SK-N-SH (cell line): Measurements from ENCODE around the gene SLC26A11. TPM values are rescaled to one million over a fixed set of nuclear protein-coding genes. Genes with fewer than 3 reads are reported as not detected.

Experiments used
- CTCF ChIA-PET: fragments of 300-600, 350-600 bp; formaldehyde crosslinking; extraction: SDS; loops from one replicate; lab custom pipeline; 2021; lab: Yijun Ruan, JAX
- POLR2A ChIA-PET: fragments of 350-600 bp; sonication (Branson Sonifier 250); formaldehyde crosslinking; extraction: SDS; loops from one replicate; lab custom pipeline; 2020; ENCODE audit warnings: antibody characterized with exemption, inconsistent platforms; lab: Yijun Ruan, JAX
- DNase-seq: peaks from one replicate; pipeline ENCODE4 v3.0.0; 2012
- H2AFZ ChIP-seq: fragments of 200-600 bp; sonication (generic); 2 replicates; pipeline ENCODE4 v1.8.1; 2016; ENCODE audit warnings: antibody characterized with exemption, mild to moderate bottlenecking, low read depth
- H3F3A ChIP-seq: fragments of 200-600 bp; sonication (generic); replicated peaks from 2 replicates; pipeline ENCODE3; 2016; ENCODE audit warnings: antibody characterized with exemption, mild to moderate bottlenecking; ENCODE audit not compliant: insufficient read depth
- H3K27ac ChIP-seq, 2 experiments: fragments of 200-500 bp in 1 of 2; fragments of 200-600 bp in 1 of 2; sonication (Bioruptor generic) in 1 of 2; sonication (generic), shearing (Covaris generic) in 1 of 2; 2 replicates each; pipeline versions ENCODE4 v1.5.1 to v1.6.1; 2014 to 2016; ENCODE audit warnings: low read depth in 2 of 2, inconsistent platforms in 1 of 2, low read length in 1 of 2, mild to moderate bottlenecking in 1 of 2, mixed read lengths in 1 of 2
- H3K27me3 ChIP-seq: fragments of 200-600 bp; sonication (generic), shearing (Covaris generic); 2 replicates; pipeline ENCODE4 v1.6.1; 2016; ENCODE audit warnings: mixed run types; ENCODE audit not compliant: insufficient read depth
- H3K36me3 ChIP-seq, 2 experiments: fragments of 200-500 bp in 1 of 2; fragments of 200-600 bp in 1 of 2; sonication (Bioruptor generic) in 1 of 2; sonication (generic) in 1 of 2; replicated peaks in 1 of 2; 2 replicates each; pipeline versions ENCODE3 to v1.5.1; 2014 to 2016; ENCODE audit warnings: low read length in 1 of 2, mild to moderate bottlenecking in 1 of 2; ENCODE audit not compliant: insufficient read depth in 2 of 2, control insufficient read depth in 1 of 2
- H3K4me1 ChIP-seq, 2 experiments: fragments of 200-500 bp in 1 of 2; fragments of 200-600 bp in 1 of 2; sonication (Bioruptor generic) in 1 of 2; sonication (generic), shearing (Covaris generic) in 1 of 2; 2 replicates each; pipeline versions ENCODE4 v1.5.1 to v1.6.1; 2014 to 2016; ENCODE audit warnings: low read depth in 1 of 2, low read length in 1 of 2, mixed run types in 1 of 2; ENCODE audit not compliant: insufficient read depth in 2 of 2, control insufficient read depth in 1 of 2
- H3K4me2 ChIP-seq: fragments of 200-600 bp; sonication (generic), shearing (Covaris generic); 2 replicates; pipeline ENCODE4 v1.6.1; 2017; ENCODE audit warnings: mixed run types
- H3K4me3 ChIP-seq, 2 experiments: fragments of 200-500 bp in 1 of 2; fragments of 200-600 bp in 1 of 2; sonication (Bioruptor generic) in 1 of 2; sonication (generic), shearing (Covaris generic) in 1 of 2; 2 replicates each; pipeline versions ENCODE4 v1.5.1 to v1.8.1; 2014 to 2016; ENCODE audit warnings: low read depth in 2 of 2, inconsistent platforms in 1 of 2, low read length in 1 of 2, mild to moderate bottlenecking in 1 of 2, mixed read lengths in 1 of 2, moderate library complexity in 1 of 2
- H3K79me2 ChIP-seq: fragments of 200-600 bp; sonication (generic); 2 replicates; pipeline ENCODE4 v1.8.1; 2017; ENCODE audit warnings: mild to moderate bottlenecking; ENCODE audit not compliant: insufficient read depth
- H3K9ac ChIP-seq: fragments of 200-600 bp; sonication (generic); 2 replicates; pipeline ENCODE4 v1.6.1; 2017; ENCODE audit warnings: mixed run types
- H3K9me2 ChIP-seq: fragments of 200-600 bp; sonication (generic); 2 replicates; pipeline ENCODE4 v1.6.1; 2017; ENCODE audit warnings: mixed run types
- H3K9me3 ChIP-seq: fragments of 200-600 bp; sonication (generic); 2 replicates; pipeline ENCODE4 v1.6.1; 2017; ENCODE audit warnings: mixed run types, mild to moderate bottlenecking, moderate library complexity
- H4K20me1 ChIP-seq: fragments of 200-600 bp; sonication (generic); 2 replicates; pipeline ENCODE4 v1.6.1; 2017; ENCODE audit warnings: mild to moderate bottlenecking, mixed run types; ENCODE audit not compliant: insufficient read depth
- EP300 ChIP-seq, 2 experiments: IDR thresholded peaks; 2 replicates each; pipeline versions ENCODE4 v1.4.0 to v1.6.1; 2012; ENCODE audit warnings: borderline replicate concordance in 1 of 2, low read depth in 1 of 2, low read length in 1 of 2
- EZH2phosphoT487 ChIP-seq: fragments of 200-600 bp; sonication (generic); IDR thresholded peaks from 2 replicates; pipeline ENCODE4 v1.6.1; 2017; ENCODE audit warnings: low read depth, mixed run types, mild to moderate bottlenecking, antibody characterized with exemption, moderate library complexity, borderline replicate concordance
- FOSL2 ChIP-seq: IDR thresholded peaks from 2 replicates; pipeline ENCODE4 v1.4.0; 2012; ENCODE audit warnings: low read depth, mild to moderate bottlenecking, moderate library complexity, borderline replicate concordance
- FOXM1 ChIP-seq: IDR thresholded peaks from 2 replicates; pipeline ENCODE4 v1.4.0; 2012; ENCODE audit warnings: low read depth, mild to moderate bottlenecking
- MEF2A ChIP-seq: IDR thresholded peaks from 2 replicates; pipeline ENCODE4 v1.4.0; 2012; ENCODE audit warnings: low read depth, borderline replicate concordance
- MXI1 ChIP-seq: IDR thresholded peaks from 2 replicates; pipeline ENCODE4 v1.6.1; 2012; ENCODE audit warnings: mild to moderate bottlenecking, low read depth, low read length, improper control_type of control experiment
- RAD21 ChIP-seq: IDR thresholded peaks from 2 replicates; pipeline ENCODE4 v1.6.1; 2012; ENCODE audit warnings: mild to moderate bottlenecking, low read length
- RCOR1 ChIP-seq: fragments of 150-350 bp; IDR thresholded peaks from 2 replicates; pipeline ENCODE4 v1.6.1; 2017; ENCODE audit warnings: antibody characterized with exemption, low read length
- RXRA ChIP-seq: IDR thresholded peaks from 2 replicates; pipeline ENCODE4 v1.4.0; 2012; ENCODE audit warnings: low read depth, mild to moderate bottlenecking, borderline replicate concordance
- SIN3A ChIP-seq: IDR thresholded peaks from 2 replicates; pipeline ENCODE4 v1.6.1; 2012; ENCODE audit warnings: low read depth, mild to moderate bottlenecking, low read length, moderate library complexity, borderline replicate concordance
- TAF1 ChIP-seq: IDR thresholded peaks from 2 replicates; pipeline ENCODE4 v1.6.1; 2012; ENCODE audit warnings: low read depth, mild to moderate bottlenecking, low read length, moderate library complexity, borderline replicate concordance
- TEAD4 ChIP-seq: IDR thresholded peaks from 2 replicates; pipeline ENCODE4 v1.4.0; 2012; ENCODE audit warnings: mild to moderate bottlenecking, borderline replicate concordance; ENCODE audit not compliant: insufficient read depth
- WGBS: methylation state at CpG from one replicate; pipeline ENCODE4 v1.1.6; 2017; ENCODE audit warnings: low lambda C conversion rate; 5-methylcytosine and 5-hydroxymethylcytosine counted together
- polyA plus RNA-seq, 3 experiments: library from polyadenylated mRNA; depleted of rRNA; stranded (reverse); fragments of >200 nt; gene quantifications; 2 replicates each; pipeline ENCODE4 v1.2.3, GENCODE V29; 2012
- TF ChIP-seq, protein P1 (sequence below): IDR thresholded peaks from 2 replicates; pipeline ENCODE4 v1.4.0; 2012; ENCODE audit warnings: low read depth, borderline replicate concordance

Gene SLC26A11
- polyA plus RNA-seq, 1 of the 3 experiments (the other 2 are of a cell fraction): 35.9 TPM

DNA sequence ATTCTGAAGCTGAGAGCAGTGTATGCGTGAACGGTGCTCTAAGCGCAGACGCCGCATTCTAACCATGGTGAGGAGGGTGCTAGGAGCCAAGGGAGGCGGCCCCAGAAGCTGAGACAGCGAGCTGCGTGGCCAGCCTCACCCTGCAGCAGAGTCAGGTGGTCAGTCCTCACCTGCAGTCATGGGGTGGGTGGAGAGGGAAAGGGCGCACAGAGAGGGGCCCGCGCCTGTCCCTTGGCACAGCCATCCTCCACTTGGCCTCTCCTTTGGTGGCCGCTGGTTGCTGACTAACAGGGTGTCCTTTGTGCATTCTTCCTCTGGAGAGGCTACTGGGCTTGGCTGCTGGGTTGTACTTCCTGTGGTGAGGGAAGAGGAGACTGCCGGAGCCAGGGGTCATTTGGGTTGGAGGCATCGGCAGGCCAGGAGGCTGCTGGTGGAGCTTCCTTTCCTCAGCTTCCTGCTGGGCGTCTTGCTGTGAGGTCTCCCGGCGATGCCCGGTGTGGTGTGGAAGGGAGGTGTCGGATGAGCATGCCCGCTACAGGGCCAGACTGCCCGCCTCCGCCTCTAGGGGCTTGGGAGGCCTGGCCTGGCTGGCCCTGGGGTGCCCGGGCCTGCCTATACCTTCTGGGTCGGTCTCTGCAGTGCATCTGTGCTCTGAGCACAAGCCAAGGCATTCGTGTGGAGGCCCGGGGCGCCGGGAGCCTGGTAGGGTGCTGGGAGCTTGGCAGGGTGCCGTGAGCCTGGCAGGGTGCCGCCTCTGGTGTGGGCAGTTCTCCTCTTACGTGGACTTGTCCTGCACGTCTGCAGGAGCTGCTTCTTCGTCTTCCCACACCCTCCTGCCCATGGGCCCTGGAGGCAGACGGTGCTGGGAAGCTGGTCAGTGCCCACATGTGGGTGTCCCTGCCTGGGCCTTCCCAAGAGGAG, 57.8 kb downstream of the SLC26A11 start:
- peaks cover 13% of the 10 kb centered on the region for H3F3A ChIP-seq
- H3K9me2 ChIP-seq: no peaks in the 10 kb centered on the region
- H3K27me3 ChIP-seq: no peaks in the 10 kb centered on the region
- H3K9ac ChIP-seq: no peak overlapping the region
- H4K20me1 ChIP-seq: peaks cover 17% of the 10 kb centered on the region; the same call in 1 of the 2 replicates
- CTCF ChIA-PET: interaction anchor here (1.1 to 1.5 kb wide), 3 partner anchors 17 to 195 kb away, joined by 3 to 6 read pairs (median 4); partner anchors contain the start of gene GAA
- H3K4me1 ChIP-seq: peaks cover 0 to 4% of the 10 kb centered on the region in 2 experiments; a peak in 1 of 4 replicates
- peaks cover 18% of the 10 kb centered on the region; the same call in 1 of the 2 replicates for H3K79me2 ChIP-seq
- no peak overlapping the region for H2AFZ ChIP-seq
- WGBS: 97% methylated on average over 21 of the region's 34 CpGs
- H3K4me3 ChIP-seq: no peak overlapping the region
- H3K9me3 ChIP-seq: no peaks in the 10 kb centered on the region
- H3K4me2 ChIP-seq: no peak overlapping the region
- TF ChIP-seq TEAD4 (no peak), EZH2phosphoT487 (no peak), SIN3A (no peak), FOSL2 (no peak), MXI1 (no peak), RCOR1 (no peak), TAF1 (no peak), RXRA (no peak), MEF2A (no peak), EP300 (IDR thresholded peaks at IDR 0.05; ENCODE audit: borderline replicate concordance in 1 of 2, low read depth in 1 of 2, low read length in 1 of 2) (no peak)
- TF ChIP-seq, protein P1, sequence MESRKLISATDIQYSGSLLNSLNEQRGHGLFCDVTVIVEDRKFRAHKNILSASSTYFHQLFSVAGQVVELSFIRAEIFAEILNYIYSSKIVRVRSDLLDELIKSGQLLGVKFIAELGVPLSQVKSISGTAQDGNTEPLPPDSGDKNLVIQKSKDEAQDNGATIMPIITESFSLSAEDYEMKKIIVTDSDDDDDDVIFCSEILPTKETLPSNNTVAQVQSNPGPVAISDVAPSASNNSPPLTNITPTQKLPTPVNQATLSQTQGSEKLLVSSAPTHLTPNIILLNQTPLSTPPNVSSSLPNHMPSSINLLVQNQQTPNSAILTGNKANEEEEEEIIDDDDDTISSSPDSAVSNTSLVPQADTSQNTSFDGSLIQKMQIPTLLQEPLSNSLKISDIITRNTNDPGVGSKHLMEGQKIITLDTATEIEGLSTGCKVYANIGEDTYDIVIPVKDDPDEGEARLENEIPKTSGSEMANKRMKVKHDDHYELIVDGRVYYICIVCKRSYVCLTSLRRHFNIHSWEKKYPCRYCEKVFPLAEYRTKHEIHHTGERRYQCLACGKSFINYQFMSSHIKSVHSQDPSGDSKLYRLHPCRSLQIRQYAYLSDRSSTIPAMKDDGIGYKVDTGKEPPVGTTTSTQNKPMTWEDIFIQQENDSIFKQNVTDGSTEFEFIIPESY: no peak
- H3K27ac ChIP-seq: no peak overlapping the region
- peak; percentile 35 for DNase-seq
- H3K36me3 ChIP-seq: peaks cover 15 to 22% of the 10 kb centered on the region in 2 experiments
- POLR2A ChIA-PET: interaction anchor here (1.2 kb wide), 1 partner anchor 176 kb away, joined by 5 read pairs; the partner anchor contains the start of gene GAA

DNA sequence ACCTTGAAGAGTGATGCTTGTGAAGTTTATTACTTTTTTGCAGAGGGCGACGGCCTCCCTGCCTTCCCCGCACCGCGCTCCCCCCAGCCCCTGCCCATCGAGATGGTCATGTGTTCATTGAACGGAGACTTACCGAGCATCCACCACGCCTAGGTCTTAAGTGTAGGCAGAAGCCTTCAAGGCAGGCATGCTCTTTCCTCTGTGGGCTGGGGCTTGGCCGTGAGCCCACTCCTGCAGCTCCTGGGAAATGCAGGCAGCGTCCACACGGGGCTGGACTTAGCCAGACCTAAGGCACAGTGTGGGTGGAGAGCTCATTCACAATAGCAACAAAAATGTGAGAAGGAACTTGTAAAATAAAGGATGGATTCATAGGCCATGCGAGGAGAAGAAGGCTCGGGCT, 59.7 kb downstream of the SLC26A11 start:
- WGBS: 81% methylated on average over 14 of the region's 14 CpGs
- Histone ChIP-seq H3K36me3 (peaks cover 9 to 22% of the 10 kb centered on the region in 2 experiments), H2AFZ (no peak overlapping the region), H3K9me3 (no peaks in the 10 kb centered on the region), H3K27ac (no peak overlapping the region), H3K9ac (no peak overlapping the region), H3K27me3 (no peaks in the 10 kb centered on the region), H3F3A (peaks cover 13% of the 10 kb centered on the region), H3K4me2 (no peak overlapping the region), H4K20me1 (peaks cover 13% of the 10 kb centered on the region; the same call in 1 of the 2 replicates), H3K9me2 (no peaks in the 10 kb centered on the region), H3K4me3 (no peak overlapping the region), H3K4me1 (peaks cover 0 to 7% of the 10 kb centered on the region in 2 experiments; a peak in 1 of 4 replicates), H3K79me2 (peaks cover 28% of the 10 kb centered on the region; the same call in 1 of the 2 replicates)
- peak; percentile 57 for DNase-seq
- TF ChIP-seq TAF1: no peak
- no peak for TF ChIP-seq RAD21
- TF ChIP-seq EP300 (IDR thresholded peaks at IDR 0.05; ENCODE audit: borderline replicate concordance in 1 of 2, low read depth in 1 of 2, low read length in 1 of 2): no peak
- TF ChIP-seq FOXM1: no peak
- ChIA-PET CTCF (interaction anchor here (1.6 kb wide), 1 partner anchor 147 kb away, joined by 4 read pairs; no protein-coding TSS in a partner anchor), POLR2A (no interaction called here)
